T-helper 2 cell (primary cell): ENCODE measurements around the gene SRSF2.
"Not testable (repeated sequence)": the region's sequence is repeated elsewhere in the genome, so short reads cannot be mapped to it uniquely, and the experiment has no call there.

ENCODE experiments used
- DNase-seq, 5 experiments: peaks; one replicate each; pipeline versions ENCODE4 v3.0.0 to v3.0.0-alpha.2; 2012 to 2022

The SRSF2 gene

GRCh38 chr17:76737676-76738467 lies 741 bp upstream of the SRSF2 start, which contains the start of gene MFSD11:
MFSD11 (plus strand) TSS chr17:76738119; CDS start chr17:76738353, 234 bp downstream.
- DNase-seq: peak; percentile 85 to 97 (median 89)

DNA sequence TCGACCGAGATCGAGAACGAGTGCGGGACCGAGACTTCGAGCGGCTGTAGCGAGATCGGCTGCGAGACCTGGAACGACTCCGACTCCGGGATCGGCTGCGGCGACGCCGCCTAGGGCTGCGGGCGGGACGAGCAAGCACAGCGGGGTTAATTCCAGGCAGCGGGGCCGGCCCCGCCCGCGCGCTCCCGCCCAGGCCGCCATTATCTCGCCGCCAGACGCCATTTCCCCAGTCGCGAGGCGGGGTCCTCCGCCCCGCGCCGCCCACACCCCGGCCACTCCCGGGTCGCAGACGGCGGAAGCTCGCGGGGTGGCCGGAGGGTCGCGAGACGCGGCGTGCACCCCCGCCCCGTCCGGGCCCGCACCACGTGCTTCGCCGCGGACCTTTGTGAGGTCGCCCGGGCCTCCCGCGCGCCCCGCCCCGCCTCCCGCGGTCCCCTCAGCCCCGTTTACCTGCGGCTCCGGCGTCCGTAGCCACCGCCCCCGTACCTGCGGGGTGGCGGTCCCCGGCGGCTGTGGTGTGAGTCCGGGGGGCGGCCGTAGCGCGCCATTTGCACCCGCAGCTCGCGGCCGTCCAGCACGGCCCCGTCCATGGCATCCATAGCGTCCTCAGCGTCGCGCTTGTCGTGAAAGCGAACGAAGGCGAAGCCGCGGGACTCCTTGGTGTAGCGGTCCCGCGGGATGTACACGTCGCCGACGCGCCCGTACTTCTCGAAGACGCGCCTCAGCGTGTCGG lies 616 bp downstream of the SRSF2 start:
- DNase-seq: peak; percentile 44 to 81 (median 55)

- no peak for DNase-seq
Measured at GRCh38 chr17:76735586-76736348, 1.4 kb downstream of the SRSF2 start.

- DNase-seq: peak in 1 of 5 experiments; percentile 66
Measured at GRCh38 chr17:76735006-76735405, 2.1 kb downstream of the SRSF2 start.

- DNase-seq: peak in 1 of 5 experiments; percentile 58
Measured at GRCh38 chr17:76734080-76734840, 2.9 kb downstream of the SRSF2 start.

DNA sequence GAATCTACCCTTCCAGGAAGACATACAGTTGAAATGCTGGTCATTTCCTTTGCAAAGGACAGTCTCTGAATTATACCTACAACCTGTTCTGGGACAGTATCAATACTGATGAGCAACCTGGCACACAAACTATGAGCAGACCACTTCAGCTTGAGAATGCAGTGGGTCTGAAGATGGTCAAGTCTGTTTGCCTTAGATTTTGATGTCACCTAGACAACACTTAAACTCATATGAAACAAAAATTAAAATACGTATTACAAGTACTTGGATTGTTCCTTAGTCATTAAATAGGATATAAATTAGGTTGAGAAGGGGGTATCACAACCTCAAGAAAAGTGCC lies 3.5 kb downstream of the SRSF2 start:
- no peak for DNase-seq

- DNase-seq: no peak
Measured at GRCh38 chr17:76732734-76733617, 4.2 kb downstream of the SRSF2 start.

GRCh38 chr17:76731800-76732733 lies 5.1 kb downstream of the SRSF2 start:
- not testable (repeated sequence) for DNase-seq

DNA sequence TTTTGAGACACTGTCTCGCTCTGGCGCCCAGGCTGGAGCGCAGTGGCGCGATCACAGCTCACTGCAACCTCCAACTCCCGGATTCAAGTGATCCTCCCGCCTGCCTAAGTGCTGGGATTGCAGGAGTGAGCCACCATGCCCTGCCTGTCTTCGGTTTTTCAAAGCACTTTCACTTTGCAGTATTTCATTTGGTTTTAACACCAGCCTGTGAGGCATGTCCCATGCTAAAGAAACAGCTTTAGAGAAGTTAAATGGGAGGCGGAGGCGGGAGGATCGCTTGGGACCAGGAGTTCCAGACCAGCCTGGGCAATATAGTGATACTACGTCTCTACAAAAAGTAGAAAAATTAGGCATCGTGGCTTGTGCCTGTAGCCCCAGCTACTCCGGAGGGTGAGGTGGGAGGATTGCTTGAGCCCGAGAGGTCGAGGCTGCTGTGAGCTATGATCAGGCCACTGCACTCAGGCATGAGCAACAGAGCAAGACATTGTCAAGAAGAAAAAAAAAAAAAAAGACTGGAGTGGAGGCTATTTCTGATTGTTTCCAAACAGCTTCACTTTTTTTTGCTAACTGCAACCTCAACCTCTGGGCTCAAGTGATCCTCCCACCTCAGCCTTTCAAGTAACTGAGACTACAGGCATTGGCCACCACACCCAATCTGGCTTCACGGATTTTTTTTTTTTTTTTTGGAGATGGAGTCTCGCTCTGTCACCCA lies 9.2 kb downstream of the SRSF2 start:
- DNase-seq: peak in 1 of 5 experiments; percentile 65

- peak; percentile 66 to 97 (median 84) for DNase-seq
Measured at GRCh38 chr17:76726776-76727718, 10.1 kb downstream of the SRSF2 start, which contains the start of gene METTL23. METTL23 (plus strand) TSS chr17:76726839; CDS start chr17:76729711, 2,872 bp downstream.

DNA sequence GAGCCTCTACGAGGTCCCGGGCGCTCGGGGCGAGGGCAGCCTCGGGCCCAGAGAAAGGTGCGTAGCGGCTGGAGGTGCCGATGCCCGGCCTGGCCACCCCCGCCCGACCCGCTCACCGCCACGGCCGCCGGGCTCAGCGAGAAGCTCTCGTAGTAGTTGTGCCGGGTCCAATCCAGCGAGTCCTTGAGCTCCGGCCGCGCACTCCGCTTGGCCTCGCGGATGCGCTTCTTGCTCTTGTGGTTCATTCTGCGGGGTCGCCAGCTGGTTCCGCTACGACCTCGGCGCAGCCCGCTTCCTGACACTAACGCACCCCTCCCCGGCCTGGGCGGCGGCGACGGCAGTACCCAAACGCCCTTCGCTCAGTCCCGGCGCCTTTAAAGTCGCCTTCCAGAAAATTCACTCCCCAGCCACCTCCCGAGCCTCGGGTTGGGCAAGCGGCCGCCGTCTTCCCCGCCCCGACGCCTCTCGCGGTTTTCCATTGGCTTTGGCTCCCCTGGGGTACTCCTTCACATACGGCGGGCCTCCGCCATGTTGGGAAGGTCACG lies 10.8 kb downstream of the SRSF2 start, which contains the start of gene JMJD6:
Gene JMJD6 (minus strand): TSS at position 376 of the 545 bp plus-strand sequence. CDS start 131 bp downstream, at position 245.
- peak in 2 of 5 experiments; percentile 90 to 98 for DNase-seq

GRCh38 chr17:76725580-76726230 lies 11.4 kb downstream of the SRSF2 start:
- peak; percentile 37 to 86 (median 65) for DNase-seq

DNA sequence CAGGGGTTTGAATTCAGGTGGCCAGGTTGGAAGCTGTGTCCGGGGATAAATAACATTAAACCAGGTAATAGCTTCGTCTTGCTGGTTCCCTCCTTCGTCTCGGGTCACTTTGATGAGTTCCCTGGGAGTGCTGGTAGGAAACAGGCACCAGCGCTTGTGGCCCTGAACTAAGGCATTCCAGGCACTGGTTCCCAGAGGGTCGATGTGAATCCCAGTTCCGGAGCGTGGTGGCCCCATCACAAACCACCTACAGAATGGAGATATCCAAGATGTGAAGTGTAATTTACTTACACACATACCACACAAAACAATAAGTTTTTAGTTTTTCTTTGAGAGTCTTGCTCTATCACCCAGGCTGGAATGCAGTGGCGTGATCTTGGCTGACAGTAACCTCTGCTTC lies 13.3 kb downstream of the SRSF2 start:
- DNase-seq: no peak

DNA sequence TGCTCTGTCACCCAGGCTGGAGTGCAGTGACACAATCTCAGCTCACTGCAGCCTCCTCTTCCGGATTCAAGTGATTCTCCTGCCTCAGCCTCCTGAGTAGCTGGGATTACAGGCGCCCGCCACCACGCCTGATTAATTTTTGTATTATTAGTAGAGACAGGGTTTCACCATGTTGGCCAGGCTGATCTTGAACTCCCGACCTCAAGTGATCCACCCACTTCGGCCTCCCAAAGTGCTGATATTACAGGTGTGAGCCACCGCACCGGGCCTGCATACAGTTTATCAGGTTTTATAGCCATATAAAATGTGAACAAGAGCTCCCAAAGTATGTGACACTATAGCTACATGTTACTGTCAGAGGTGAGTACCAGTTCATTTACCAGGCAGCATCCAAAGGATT lies 14.2 kb downstream of the SRSF2 start:
- DNase-seq: not testable (repeated sequence)

- no peak for DNase-seq
Measured at GRCh38 chr17:76722279-76722678, 14.9 kb downstream of the SRSF2 start.

- DNase-seq: no peak
Measured at GRCh38 chr17:76721463-76721862, 15.7 kb downstream of the SRSF2 start.

DNA sequence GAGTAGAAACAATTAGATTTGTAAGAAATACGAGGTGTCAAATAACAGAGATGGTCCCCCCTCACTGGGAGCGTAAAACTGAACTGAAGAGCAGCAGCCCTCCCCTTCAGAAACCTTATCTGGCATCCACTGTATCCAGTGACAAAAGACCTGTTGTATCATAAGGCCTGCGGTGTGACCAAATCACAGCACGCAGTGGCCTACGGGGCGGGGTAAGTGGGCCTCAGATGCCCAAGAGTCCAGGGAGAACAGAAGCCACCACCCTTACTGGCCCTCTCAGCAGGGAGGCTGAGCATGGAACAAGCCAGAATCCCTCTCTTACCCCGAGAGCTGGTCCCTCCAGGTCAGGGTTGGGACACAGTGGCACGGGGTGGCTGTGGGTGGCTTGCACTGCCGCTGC lies 16.2 kb downstream of the SRSF2 start:
- no peak for DNase-seq
